CD14-positive monocyte (primary cell): ENCODE results near the gene RAD51C. TPM values are rescaled to one million over a fixed set of nuclear protein-coding genes. Genes with fewer than 3 reads are reported as not detected.
A peak's percentile ranks its signal among the peaks of the same experiment; 100 is the strongest.
"Not testable (repeated sequence)": the region's sequence is repeated elsewhere in the genome, so short reads cannot be mapped to it uniquely, and the experiment has no call there.

ENCODE experiments used
- DNase-seq, 3 donors: peaks; one replicate each; pipeline ENCODE4 v3.0.0-alpha.2; 2011 to 2022
- H2AFZ ChIP-seq: 2 replicates; pipeline ENCODE4 v1.6.0; 2012; ENCODE audit warnings: mild to moderate bottlenecking, low read depth, low read length, inconsistent platforms; ENCODE audit not compliant: insufficient read depth, poor library complexity, severe bottlenecking
- H3K27ac ChIP-seq, 2 donors: 1 replicate in 1 of 2; 2 replicates in 1 of 2; pipeline ENCODE4 v1.5.1; 2012 to 2013; ENCODE audit warnings: low read length in 2 of 2, control low read depth in 1 of 2, inconsistent platforms in 1 of 2, low read depth in 1 of 2, mild to moderate bottlenecking in 1 of 2
- H3K27me3 ChIP-seq, 2 donors: one replicate each; pipeline versions ENCODE4 v1.6.0 to v1.6.1; 2011 to 2013; ENCODE audit warnings: low read length in 2 of 2; ENCODE audit not compliant: control insufficient read depth in 2 of 2, insufficient read depth in 2 of 2
- H3K36me3 ChIP-seq, 2 donors: replicated peaks in 1 of 2; 1 replicate in 1 of 2; 2 replicates in 1 of 2; pipeline versions ENCODE4 v1.5.1 to v1.6.1; 2012 to 2013; ENCODE audit warnings: low read length in 2 of 2, control low read depth in 1 of 2, inconsistent platforms in 1 of 2, mild to moderate bottlenecking in 1 of 2; ENCODE audit not compliant: insufficient read depth in 2 of 2, control insufficient read depth in 1 of 2
- H3K4me1 ChIP-seq, 2 donors: 1 replicate in 1 of 2; 2 replicates in 1 of 2; pipeline versions ENCODE4 v1.5.1 to v1.6.1; 2012 to 2013; ENCODE audit warnings: low read length in 2 of 2, control low read depth in 1 of 2, inconsistent platforms in 1 of 2, mild to moderate bottlenecking in 1 of 2, moderate library complexity in 1 of 2; ENCODE audit not compliant: insufficient read depth in 2 of 2, control insufficient read depth in 1 of 2
- H3K4me2 ChIP-seq: replicated peaks from 2 replicates; pipeline ENCODE3; 2012; ENCODE audit warnings: low read length, moderate library complexity, mild to moderate bottlenecking; ENCODE audit not compliant: poor library complexity, severe bottlenecking; ENCODE audit errors: extremely low read depth
- H3K4me3 ChIP-seq, 3 experiments: fragments of 200-600 bp in 1 of 3; sonication (generic) in 1 of 3; replicated peaks in 1 of 3; 1 replicate in 2 of 3; 2 replicates in 1 of 3; pipeline ENCODE4 v1.5.1; 2011 to 2013; ENCODE audit warnings: low read length in 3 of 3, mild to moderate bottlenecking in 3 of 3, control low read depth in 2 of 3, low read depth in 2 of 3, inconsistent platforms in 1 of 3, moderate library complexity in 1 of 3
- H3K79me2 ChIP-seq: 2 replicates; pipeline ENCODE4 v1.6.0; 2012; ENCODE audit warnings: mild to moderate bottlenecking, control low read depth, inconsistent platforms, low read length, moderate library complexity; ENCODE audit not compliant: insufficient read depth
- H3K9ac ChIP-seq: 2 replicates; pipeline ENCODE4 v1.6.0; 2017; ENCODE audit warnings: low read length, mild to moderate bottlenecking; ENCODE audit not compliant: insufficient read depth, poor library complexity, severe bottlenecking
- H3K9me3 ChIP-seq, 2 donors: replicated peaks in 1 of 2; 1 replicate in 1 of 2; 2 replicates in 1 of 2; pipeline versions ENCODE4 v1.5.1 to v1.6.1; 2012 to 2013; ENCODE audit warnings: low read length in 2 of 2, control low read depth in 1 of 2; ENCODE audit not compliant: control insufficient read depth in 1 of 2, insufficient read depth in 1 of 2
- H4K20me1 ChIP-seq: 2 replicates; pipeline ENCODE4 v1.6.0; 2012; ENCODE audit warnings: mild to moderate bottlenecking, low read length, control low read depth, moderate library complexity; ENCODE audit not compliant: insufficient read depth
- H3K27ac Mint-ChIP-seq, 7 donors: one replicate each; pipeline ENCODE4 v1.8.0; 2020; ENCODE audit warnings: mild to moderate bottlenecking in 7 of 7, mixed read lengths in 7 of 7, moderate library complexity in 6 of 7, inconsistent platforms in 2 of 7
- H3K27me3 Mint-ChIP-seq, 3 donors: one replicate each; pipeline ENCODE4 v1.8.0; 2021 to 2022; ENCODE audit warnings: low read depth in 3 of 3, mild to moderate bottlenecking in 3 of 3, mixed read lengths in 3 of 3, moderate library complexity in 3 of 3, inconsistent platforms in 1 of 3
- H3K36me3 Mint-ChIP-seq, 2 donors: one replicate each; pipeline ENCODE4 v1.8.0; 2020; ENCODE audit warnings: mixed read lengths in 2 of 2, inconsistent platforms in 1 of 2, mild to moderate bottlenecking in 1 of 2
- H3K4me1 Mint-ChIP-seq: one replicate; pipeline ENCODE4 v1.8.0; 2020; ENCODE audit warnings: mild to moderate bottlenecking, mixed read lengths
- H3K4me3 Mint-ChIP-seq, 2 donors: one replicate each; pipeline ENCODE4 v1.8.0; 2020; ENCODE audit warnings: mild to moderate bottlenecking in 2 of 2, mixed read lengths in 2 of 2, moderate library complexity in 1 of 2
- H3K9me3 Mint-ChIP-seq, 7 donors: one replicate each; pipeline ENCODE4 v1.8.0; 2020 to 2022; ENCODE audit warnings: mixed read lengths in 7 of 7, mild to moderate bottlenecking in 6 of 7, moderate library complexity in 6 of 7, inconsistent platforms in 2 of 7
- WGBS: methylation state at CpG from one replicate; pipeline ENCODE4 v1.1.5; 2013; ENCODE audit warnings: missing lambda C conversion rate; ENCODE audit not compliant: insufficient coverage; 5-methylcytosine and 5-hydroxymethylcytosine counted together
- intact Hi-C, 2 donors: fragments of 100-400 bp; cut with micrococcal nuclease; formaldehyde crosslinking; loops; one replicate each; pipeline versions ENCODE4 v1.15.0 to v1.15.1; 2023
- polyA plus RNA-seq, 3 donors: library from polyadenylated mRNA; depleted of rRNA in 1 of 3; unstranded in 2 of 3; stranded (reverse) in 1 of 3; fragments of 300-500 nt in 2 of 3; fragments of >200 nt in 1 of 3; fragmentation: Illumina TruSeq in 2 of 3; gene quantifications; 1 replicate in 2 of 3; 2 replicates in 1 of 3; pipeline ENCODE4 v1.2.3, GENCODE V29; 2012 to 2021
- TF ChIP-seq, protein P1 (sequence below): fragments of 200-600 bp; IDR thresholded peaks from one replicate; pipeline ENCODE4 v1.8.0; 2022; ENCODE audit warnings: antibody characterized with exemption, mild to moderate bottlenecking

RAD51C gene
- polyA plus RNA-seq, 3 donors = 6.8 to 14.5 (median 13.1) TPM

DNA sequence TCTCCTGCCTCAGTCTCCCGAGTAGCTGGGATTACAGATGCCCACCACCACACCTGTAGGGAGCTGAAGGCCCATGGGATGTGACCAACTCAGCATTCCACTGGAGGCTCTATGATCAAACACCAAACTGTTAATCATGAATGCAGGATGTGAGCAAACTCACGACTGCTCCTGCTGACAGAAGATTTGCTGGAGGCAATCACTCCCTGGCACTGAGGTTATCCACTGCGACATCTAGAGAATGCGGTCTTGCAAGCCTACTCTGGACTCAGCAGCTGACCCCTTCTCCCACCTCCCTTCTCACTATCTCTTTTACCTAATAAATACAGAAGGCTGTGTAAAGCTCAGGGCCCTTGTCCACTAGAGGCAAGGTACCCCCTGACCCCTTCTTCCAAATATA lies 5.4 kb upstream of the RAD51C start:
- H3K27me3 ChIP-seq = no peaks in the 10 kb centered on the region
- H3K4me1 ChIP-seq = peaks cover under 1 to 2% of the 10 kb centered on the region in 2 donors
- H3K9ac ChIP-seq = no peak overlapping the region
- H2AFZ ChIP-seq = no peak overlapping the region
- WGBS = 97% methylated on average over 3 of the region's 4 CpGs
- no peak for DNase-seq
- no peaks in the 10 kb centered on the region for H3K79me2 ChIP-seq
- no peaks in the 10 kb centered on the region for H4K20me1 ChIP-seq
- no peak overlapping the region for H3K4me3 ChIP-seq
- no peak overlapping the region for H3K27ac ChIP-seq
- no peak overlapping the region for H3K4me2 ChIP-seq
- no peak overlapping the region for H3K4me3 Mint-ChIP-seq
- TF ChIP-seq, protein P1, sequence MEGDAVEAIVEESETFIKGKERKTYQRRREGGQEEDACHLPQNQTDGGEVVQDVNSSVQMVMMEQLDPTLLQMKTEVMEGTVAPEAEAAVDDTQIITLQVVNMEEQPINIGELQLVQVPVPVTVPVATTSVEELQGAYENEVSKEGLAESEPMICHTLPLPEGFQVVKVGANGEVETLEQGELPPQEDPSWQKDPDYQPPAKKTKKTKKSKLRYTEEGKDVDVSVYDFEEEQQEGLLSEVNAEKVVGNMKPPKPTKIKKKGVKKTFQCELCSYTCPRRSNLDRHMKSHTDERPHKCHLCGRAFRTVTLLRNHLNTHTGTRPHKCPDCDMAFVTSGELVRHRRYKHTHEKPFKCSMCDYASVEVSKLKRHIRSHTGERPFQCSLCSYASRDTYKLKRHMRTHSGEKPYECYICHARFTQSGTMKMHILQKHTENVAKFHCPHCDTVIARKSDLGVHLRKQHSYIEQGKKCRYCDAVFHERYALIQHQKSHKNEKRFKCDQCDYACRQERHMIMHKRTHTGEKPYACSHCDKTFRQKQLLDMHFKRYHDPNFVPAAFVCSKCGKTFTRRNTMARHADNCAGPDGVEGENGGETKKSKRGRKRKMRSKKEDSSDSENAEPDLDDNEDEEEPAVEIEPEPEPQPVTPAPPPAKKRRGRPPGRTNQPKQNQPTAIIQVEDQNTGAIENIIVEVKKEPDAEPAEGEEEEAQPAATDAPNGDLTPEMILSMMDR = no peak
- H3K27ac Mint-ChIP-seq = peak overlapping the region in 1 of 7 donors; percentile 2
- no peaks in the 10 kb centered on the region for H3K36me3 ChIP-seq
- no peaks in the 10 kb centered on the region for H3K9me3 ChIP-seq
- peaks cover 0 to 6% (median 0%) of the 10 kb centered on the region in 7 donors for H3K9me3 Mint-ChIP-seq
- peaks cover 3 to 5% (median 4%) of the 10 kb centered on the region in 3 donors for H3K27me3 Mint-ChIP-seq
- no peaks in the 10 kb centered on the region for H3K36me3 Mint-ChIP-seq
- intact Hi-C loops = no loop called here
- no peaks in the 10 kb centered on the region for H3K4me1 Mint-ChIP-seq

DNA sequence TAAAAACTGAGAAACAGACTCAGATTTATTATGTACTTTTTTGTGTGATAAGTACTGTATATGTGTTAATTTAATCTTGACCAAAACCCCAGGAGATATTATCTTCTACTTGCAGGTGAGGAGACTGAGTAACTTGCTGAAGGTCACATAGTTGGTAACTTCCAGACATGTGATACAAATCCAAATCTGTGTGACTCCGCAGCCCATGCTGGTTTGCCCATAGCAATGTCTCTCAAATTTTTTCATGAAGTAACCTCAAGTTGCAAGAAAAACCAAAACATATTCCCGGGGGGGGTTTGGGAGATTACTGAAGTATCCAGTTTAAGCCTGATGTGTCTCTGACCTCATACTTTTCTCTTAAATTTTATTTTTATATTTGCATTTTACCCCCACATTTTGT lies 3.9 kb upstream of the RAD51C start:
- TF ChIP-seq, protein P1 = no peak
- peaks cover 2 to 5% (median 4%) of the 10 kb centered on the region in 3 donors for H3K27me3 Mint-ChIP-seq
- Histone ChIP-seq H4K20me1 (no peaks in the 10 kb centered on the region), H3K4me2 (no peak overlapping the region), H3K4me3 (no peak overlapping the region), H3K9ac (no peak overlapping the region), H3K4me1 (peaks cover 12 to 17% of the 10 kb centered on the region in 2 donors), H3K79me2 (peaks cover 7% of the 10 kb centered on the region), H3K9me3 (no peaks in the 10 kb centered on the region), H2AFZ (no peak overlapping the region), H3K27me3 (no peaks in the 10 kb centered on the region), H3K36me3 (no peaks in the 10 kb centered on the region), H3K27ac (no peak overlapping the region)
- H3K4me1 Mint-ChIP-seq = peaks cover 12% of the 10 kb centered on the region
- WGBS = no CpG with 5 or more reads among the region's 2 CpGs
- H3K4me3 Mint-ChIP-seq = no peak overlapping the region
- peaks cover 0 to 4% (median 0%) of the 10 kb centered on the region in 7 donors for H3K9me3 Mint-ChIP-seq
- no peaks in the 10 kb centered on the region for H3K36me3 Mint-ChIP-seq
- DNase-seq = no peak
- intact Hi-C loops = no loop called here
- H3K27ac Mint-ChIP-seq = no peak overlapping the region

DNA sequence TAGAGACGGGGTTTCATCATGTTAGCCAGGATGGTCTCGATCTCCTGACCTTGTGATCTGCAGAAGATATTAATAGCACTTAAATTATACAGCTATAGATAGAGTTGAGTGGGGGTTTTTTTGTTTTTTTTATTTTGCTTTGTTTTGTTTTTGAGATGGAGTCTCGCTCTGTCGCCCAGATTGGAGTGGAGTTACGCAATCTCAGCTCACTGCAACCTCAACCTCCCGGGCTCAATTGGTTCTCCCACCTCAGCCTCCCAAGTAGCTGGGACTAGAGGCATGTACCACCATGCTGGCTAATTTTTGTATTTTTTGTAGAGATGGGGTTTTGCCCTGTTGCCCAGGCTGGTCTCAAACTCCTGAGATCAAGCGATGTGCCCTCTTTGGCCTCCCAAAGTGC lies 2.4 kb upstream of the RAD51C start:
- H4K20me1 ChIP-seq, H3K9me3 ChIP-seq, H3K9me3 Mint-ChIP-seq, H3K27me3 ChIP-seq, H3K4me3 ChIP-seq, H3K27ac Mint-ChIP-seq, H3K27ac ChIP-seq, H2AFZ ChIP-seq, DNase-seq, H3K36me3 Mint-ChIP-seq, H3K4me3 Mint-ChIP-seq, H3K4me2 ChIP-seq, H3K36me3 ChIP-seq, H3K9ac ChIP-seq, H3K27me3 Mint-ChIP-seq: not testable (repeated sequence)
- intact Hi-C loops = loop anchor here in 1 of 2 donors (10.0 kb wide), 1 partner anchor 45 kb away; no protein-coding TSS in a partner anchor
- H3K4me1 ChIP-seq = peaks cover 12 to 19% of the 10 kb centered on the region in 2 donors
- peaks cover 22% of the 10 kb centered on the region for H3K79me2 ChIP-seq
- H3K4me1 Mint-ChIP-seq = peaks cover 16% of the 10 kb centered on the region
- WGBS = no CpG with 5 or more reads among the region's 7 CpGs
